ENCODE results near the gene SINHCAF.

DNA sequence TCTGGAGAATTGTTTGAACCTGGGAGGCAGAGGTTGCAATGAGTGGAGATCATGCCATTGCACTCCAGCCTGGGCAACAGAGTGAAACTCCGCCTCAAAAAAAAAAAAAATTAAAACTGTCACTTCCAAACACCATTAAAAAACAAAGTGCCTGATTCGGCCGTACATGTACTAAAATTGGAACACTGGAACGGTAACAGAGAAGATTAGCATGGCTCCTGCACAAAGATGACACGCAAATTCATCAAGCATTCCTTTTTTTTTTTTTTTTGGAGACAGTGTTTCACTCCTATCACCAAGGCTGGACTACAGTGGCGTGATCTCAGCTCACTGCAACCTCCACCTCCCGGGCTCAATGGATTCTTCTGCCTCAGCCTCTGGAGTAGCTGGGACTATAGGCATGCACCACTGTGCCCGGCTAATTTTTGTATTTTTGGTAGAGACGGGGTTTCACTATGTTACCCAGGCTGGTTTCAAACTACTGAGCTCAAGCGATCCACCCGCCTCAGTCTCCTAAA is 40.2 kb upstream of the SINHCAF start:
- TF ChIP-seq, protein P1, sequence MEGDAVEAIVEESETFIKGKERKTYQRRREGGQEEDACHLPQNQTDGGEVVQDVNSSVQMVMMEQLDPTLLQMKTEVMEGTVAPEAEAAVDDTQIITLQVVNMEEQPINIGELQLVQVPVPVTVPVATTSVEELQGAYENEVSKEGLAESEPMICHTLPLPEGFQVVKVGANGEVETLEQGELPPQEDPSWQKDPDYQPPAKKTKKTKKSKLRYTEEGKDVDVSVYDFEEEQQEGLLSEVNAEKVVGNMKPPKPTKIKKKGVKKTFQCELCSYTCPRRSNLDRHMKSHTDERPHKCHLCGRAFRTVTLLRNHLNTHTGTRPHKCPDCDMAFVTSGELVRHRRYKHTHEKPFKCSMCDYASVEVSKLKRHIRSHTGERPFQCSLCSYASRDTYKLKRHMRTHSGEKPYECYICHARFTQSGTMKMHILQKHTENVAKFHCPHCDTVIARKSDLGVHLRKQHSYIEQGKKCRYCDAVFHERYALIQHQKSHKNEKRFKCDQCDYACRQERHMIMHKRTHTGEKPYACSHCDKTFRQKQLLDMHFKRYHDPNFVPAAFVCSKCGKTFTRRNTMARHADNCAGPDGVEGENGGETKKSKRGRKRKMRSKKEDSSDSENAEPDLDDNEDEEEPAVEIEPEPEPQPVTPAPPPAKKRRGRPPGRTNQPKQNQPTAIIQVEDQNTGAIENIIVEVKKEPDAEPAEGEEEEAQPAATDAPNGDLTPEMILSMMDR (conservative IDR thresholded peaks at IDR 0.05 in 1 of 2, IDR thresholded peaks at IDR 0.05 in 1 of 2; ENCODE audit: low read depth in 1 of 2, low read length in 2 of 2) = no peak
- TF ChIP-seq EZH2 (IDR thresholded peaks at IDR 0.05; ENCODE audit: low read length, missing control alignments) = no peak
